ENCODE measurements around the gene PRH1. TPM values are rescaled to one million over a fixed set of nuclear protein-coding genes. Genes with fewer than 3 reads are reported as not detected.

The PRH1 gene
- total RNA-seq, 1 donor from 2014 or later = 7.5 TPM

DNA sequence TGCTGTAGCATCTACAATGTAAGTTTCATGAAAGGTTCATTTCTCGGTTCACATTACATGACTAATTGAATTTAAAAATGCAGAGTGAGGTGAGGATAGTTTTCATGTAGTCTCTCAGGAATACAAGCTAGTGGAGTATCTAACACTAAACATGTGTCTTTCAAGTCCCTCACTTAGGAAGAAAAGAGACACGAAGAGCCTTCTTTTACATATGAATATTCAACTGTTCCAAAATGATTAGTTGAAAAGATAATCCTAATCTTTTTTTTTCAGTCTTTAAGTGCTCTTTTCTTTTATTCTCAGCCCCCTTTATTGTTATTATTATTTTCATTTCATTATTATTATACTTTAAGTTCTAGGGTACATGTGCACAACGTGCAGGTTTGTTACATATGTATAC is 45.6 kb downstream of the PRH1 start:
- no peak for ATAC-seq

Other genes with a start within 250 kb of the PRH1 start
- gene STYK1, start 210.2 kb downstream of the PRH1 start, total RNA-seq = 5.7 TPM
- gene YBX3, start 160.9 kb downstream of the PRH1 start, total RNA-seq = 394 TPM
- not detected for gene TAS2R7, start 81.6 kb downstream of the PRH1 start, total RNA-seq
- not detected for gene TAS2R8, start 77.0 kb downstream of the PRH1 start, total RNA-seq
- gene TAS2R9, start 74.1 kb downstream of the PRH1 start, total RNA-seq = not detected
- gene TAS2R10, start 57.9 kb downstream of the PRH1 start, total RNA-seq = 0.16 TPM
- 0.64 TPM for gene PRR4, start 34.8 kb downstream of the PRH1 start, total RNA-seq
- 0.44 TPM for gene TAS2R13, start 25.3 kb upstream of the PRH1 start, total RNA-seq
- gene PRH2, start 45.0 kb upstream of the PRH1 start, total RNA-seq = not detected
- 0.80 TPM for gene TAS2R14, start 55.0 kb upstream of the PRH1 start, total RNA-seq
- gene TAS2R50, start 102.7 kb upstream of the PRH1 start, total RNA-seq = 0.68 TPM
- 0.96 TPM for gene TAS2R20, start 114.0 kb upstream of the PRH1 start, total RNA-seq
- 1.2 TPM for gene TAS2R19, start 138.4 kb upstream of the PRH1 start, total RNA-seq
- gene TAS2R31, start 147.2 kb upstream of the PRH1 start, total RNA-seq = 0.92 TPM
- gene TAS2R46, start 178.0 kb upstream of the PRH1 start, total RNA-seq = 0.40 TPM
- gene TAS2R43, start 208.1 kb upstream of the PRH1 start, total RNA-seq = 0.84 TPM